LNCAP (cell line): ENCODE data around the gene CRTC1.

Experiments
- TF ChIP-seq, protein P1 (sequence below): fragments of 450-650 bp; IDR thresholded peaks from 2 replicates; pipeline ENCODE4 v1.5.1; 2017; ENCODE audit warnings: mild to moderate bottlenecking

Gene CRTC1

DNA sequence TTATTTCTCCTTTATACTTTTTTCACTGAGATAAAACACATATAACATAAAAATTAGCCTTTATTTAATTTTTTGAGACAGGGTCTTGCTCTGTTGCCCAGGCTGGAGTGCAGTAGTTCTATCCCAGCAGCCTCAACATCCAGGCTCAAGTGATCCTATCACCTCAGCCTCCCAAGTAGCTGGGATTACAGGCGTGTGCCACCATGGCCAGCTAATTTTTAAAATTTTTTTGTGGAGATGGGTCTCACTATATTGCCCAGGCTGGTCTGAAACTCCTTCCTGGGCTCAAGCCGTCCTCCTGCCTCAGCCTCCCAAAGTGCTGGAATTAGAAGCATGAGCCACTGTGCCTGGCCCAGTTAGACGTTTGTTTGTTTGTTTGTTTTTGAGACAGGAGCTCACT, 28.4 kb downstream of the CRTC1 start:
- TF ChIP-seq, protein P1, sequence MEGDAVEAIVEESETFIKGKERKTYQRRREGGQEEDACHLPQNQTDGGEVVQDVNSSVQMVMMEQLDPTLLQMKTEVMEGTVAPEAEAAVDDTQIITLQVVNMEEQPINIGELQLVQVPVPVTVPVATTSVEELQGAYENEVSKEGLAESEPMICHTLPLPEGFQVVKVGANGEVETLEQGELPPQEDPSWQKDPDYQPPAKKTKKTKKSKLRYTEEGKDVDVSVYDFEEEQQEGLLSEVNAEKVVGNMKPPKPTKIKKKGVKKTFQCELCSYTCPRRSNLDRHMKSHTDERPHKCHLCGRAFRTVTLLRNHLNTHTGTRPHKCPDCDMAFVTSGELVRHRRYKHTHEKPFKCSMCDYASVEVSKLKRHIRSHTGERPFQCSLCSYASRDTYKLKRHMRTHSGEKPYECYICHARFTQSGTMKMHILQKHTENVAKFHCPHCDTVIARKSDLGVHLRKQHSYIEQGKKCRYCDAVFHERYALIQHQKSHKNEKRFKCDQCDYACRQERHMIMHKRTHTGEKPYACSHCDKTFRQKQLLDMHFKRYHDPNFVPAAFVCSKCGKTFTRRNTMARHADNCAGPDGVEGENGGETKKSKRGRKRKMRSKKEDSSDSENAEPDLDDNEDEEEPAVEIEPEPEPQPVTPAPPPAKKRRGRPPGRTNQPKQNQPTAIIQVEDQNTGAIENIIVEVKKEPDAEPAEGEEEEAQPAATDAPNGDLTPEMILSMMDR = no peak

- TF ChIP-seq, protein P1 = no peak
Observed at GRCh38 chr19:18712981-18713380, 29.5 kb downstream of the CRTC1 start.

GRCh38 chr19:18713550-18714117, 30.2 kb downstream of the CRTC1 start:
- TF ChIP-seq, protein P1 = no peak

DNA sequence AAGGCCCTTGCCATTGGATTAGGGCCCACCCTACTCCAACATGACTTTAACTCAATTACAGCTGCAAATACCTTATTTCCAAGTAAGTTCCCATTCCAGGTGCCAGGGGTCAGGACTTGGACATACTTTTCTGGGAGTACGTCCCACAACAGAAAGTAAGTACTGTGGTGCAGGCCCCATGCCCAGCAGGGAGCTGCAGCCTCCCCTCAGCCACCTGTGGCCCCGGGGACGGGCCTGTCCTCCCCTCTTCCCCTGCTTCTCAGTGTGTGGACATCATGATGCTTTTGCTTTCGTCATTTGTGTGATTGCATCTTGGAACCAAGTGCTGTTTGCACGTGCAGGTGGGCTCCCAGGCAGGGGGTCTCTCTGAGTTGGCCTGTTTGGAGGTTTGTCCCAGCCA, 31.9 kb downstream of the CRTC1 start:
- TF ChIP-seq, protein P1 = no peak

DNA sequence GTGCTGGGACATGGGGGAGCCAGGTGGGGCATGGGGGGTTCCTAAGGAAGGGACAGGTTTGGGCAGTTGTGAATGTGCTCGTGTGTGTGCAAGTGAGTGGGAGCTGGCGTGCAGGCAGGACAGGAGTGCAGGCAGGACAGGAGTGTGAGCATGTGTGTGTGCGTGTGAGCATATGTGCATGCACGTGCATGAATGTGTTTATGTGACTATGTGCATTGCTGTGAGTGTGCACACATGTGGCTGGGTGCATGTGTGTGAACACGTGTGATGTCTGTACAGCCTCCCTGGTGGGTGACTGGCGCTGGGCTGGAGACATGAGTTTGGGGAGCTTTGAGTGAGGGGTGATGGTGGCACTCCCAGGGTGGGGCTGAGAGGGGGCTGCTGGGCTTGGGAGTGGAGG, 33.4 kb downstream of the CRTC1 start:
- TF ChIP-seq, protein P1 = no peak

DNA sequence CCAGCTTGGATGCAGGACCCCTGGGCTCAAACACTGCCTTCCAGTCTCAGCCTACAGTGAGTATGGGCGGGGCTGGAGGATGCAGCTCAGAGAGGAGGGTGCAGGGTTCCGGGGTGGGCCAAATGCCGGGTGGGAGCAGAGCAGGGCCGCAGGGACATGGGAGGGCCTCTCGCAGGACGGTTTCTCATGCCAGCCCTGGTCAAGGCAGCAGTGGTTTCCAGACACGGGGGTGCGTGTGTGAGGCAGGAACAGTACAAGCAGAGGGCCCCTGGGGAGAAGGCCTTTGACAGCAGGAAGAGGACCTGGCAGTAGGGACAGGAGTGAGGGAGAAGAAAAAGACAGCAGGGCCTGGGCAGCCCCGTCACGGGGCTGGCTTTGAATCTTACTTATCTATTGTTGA, 34.1 kb downstream of the CRTC1 start:
- TF ChIP-seq, protein P1 = no peak

DNA sequence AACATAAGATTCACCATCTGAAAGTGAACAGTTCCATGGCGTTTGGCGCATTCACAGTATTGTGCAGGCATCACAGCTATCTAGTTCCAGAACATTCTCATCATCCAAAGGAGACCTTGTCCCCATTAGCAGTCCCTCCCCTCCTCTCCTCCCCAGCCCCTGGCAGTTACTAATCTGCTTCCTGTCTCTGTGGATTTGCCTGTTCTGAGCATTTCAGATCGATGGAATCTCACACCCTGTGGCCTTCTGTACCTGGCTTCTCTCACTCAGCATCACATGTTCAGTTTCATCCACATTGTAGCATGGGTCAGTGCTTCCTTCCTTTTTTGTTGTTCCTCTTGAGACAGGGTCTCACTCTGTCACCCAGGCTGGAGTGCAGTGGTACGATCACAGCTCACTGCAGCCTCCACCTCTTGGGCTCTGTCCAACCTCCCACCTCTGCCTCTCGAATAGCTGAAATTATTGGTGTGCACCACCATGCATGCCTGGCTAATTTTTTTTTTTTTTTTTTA, 34.6 kb downstream of the CRTC1 start:
- TF ChIP-seq, protein P1 = no peak
